ENCODE data around the gene ARID5B. TPM values are rescaled to one million over a fixed set of nuclear protein-coding genes. Genes with fewer than 3 reads are reported as not detected.
A peak's percentile ranks its signal among the peaks of the same experiment; 100 is the strongest.

ARID5B gene
- total RNA-seq, 4 donors from 2014 or later = 17.7 to 54.6 (median 34.8) TPM

DNA sequence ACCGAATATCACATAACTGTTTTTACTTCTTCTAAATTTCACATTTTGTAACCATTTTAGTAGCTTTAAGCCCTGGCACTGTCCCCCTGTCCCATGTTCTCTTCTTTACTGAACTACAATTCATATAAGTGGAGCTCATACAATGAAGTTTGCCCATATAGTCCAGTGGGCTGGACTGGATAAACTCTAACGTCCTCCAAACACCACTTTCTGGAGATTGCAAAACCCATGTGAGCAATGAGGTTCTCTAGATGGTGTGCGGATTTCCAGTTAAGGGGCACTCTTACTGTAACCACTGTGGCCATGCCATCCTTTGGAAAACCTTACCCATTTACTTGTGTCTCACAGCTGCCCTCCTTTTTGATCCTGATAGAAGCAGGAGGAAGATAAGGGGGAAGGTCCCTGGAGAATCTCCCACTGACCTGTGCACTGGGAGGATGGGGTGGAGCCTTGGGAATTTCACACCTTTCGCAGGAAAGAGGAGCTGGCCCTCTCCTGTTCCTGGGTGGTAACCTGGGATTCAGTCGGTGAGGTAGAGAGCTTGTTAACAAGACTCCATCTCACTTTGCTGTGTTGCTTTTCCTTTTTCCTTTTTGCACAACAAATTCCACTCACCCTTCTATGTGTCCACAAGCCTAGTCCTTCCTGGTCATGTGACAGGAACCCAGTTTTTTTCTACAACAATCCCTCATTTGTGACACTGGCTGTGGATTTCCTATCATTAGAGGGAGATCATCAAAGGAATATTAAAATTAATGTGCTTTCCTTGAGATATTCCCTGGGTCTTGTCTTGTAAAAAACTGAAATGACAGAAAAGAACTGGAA, 120.7 kb downstream of the ARID5B start:
- H3K4me3 ChIP-seq = no peak overlapping the region
- DNase-seq = no peak
- no peaks in the 10 kb centered on the region for H3K9me3 ChIP-seq
- TF ChIP-seq EP300 (IDR thresholded peaks at IDR 0.05; ENCODE audit: low read depth) = no peak
- TF ChIP-seq POLR2AphosphoS5 (IDR thresholded peaks at IDR 0.05) = no peak
- WGBS, 2 donors (ENCODE audit: low coverage in 1 of 2) = 77 to 86% methylated on average over 3 to 5 of the region's 5 CpGs
- peak overlapping the region in 3 of 4 donors; percentile 17 to 84 (median 22) for H3K27ac ChIP-seq
- in situ Hi-C loops (cut with MboI; ENCODE audit: low pct_ligation_motif_present in 1 of 4, low pct_unique_long_range_greater_than_20kb in 1 of 4, low sequenced_read_pairs in 3 of 4) (no loop called here), intact Hi-C loops (cut with DNase I; ENCODE audit: low total_unique reads) (no loop called here)
- H3K36me3 ChIP-seq = no peaks in the 10 kb centered on the region
- no peaks in the 10 kb centered on the region for H3K27me3 ChIP-seq
- H3K4me1 ChIP-seq = peaks cover 20 to 59% (median 30%) of the 10 kb centered on the region in 4 donors

DNA sequence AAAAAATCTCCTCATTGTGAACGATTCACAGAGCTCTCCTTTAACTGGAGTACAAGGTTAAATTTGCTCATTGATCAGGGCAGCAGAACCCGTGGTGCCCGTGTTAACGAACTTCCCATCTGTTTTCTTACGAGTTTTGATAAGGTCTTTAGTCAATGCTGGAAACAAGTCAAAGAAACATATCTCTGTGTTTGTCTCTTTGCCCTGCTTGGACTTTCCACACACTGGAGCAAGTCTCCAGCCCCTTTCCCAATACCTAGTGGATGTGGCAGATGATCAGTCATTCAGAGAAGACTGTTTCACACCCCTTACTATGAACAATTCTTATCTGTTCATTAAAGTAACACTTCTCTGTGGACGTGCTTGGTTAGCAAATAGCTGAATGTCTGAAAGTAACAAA, 121.3 kb downstream of the ARID5B start:
- Histone ChIP-seq H3K4me1 (peaks cover 19 to 57% (median 27%) of the 10 kb centered on the region in 4 donors), H3K27me3 (no peaks in the 10 kb centered on the region), H3K4me3 (no peak overlapping the region), H3K27ac (peak overlapping the region in 3 of 4 donors; percentile 15 to 61 (median 17)), H3K9me3 (no peaks in the 10 kb centered on the region), H3K36me3 (no peaks in the 10 kb centered on the region)
- no peak for TF ChIP-seq POLR2A (IDR thresholded peaks at IDR 0.05)
- TF ChIP-seq, protein P1, sequence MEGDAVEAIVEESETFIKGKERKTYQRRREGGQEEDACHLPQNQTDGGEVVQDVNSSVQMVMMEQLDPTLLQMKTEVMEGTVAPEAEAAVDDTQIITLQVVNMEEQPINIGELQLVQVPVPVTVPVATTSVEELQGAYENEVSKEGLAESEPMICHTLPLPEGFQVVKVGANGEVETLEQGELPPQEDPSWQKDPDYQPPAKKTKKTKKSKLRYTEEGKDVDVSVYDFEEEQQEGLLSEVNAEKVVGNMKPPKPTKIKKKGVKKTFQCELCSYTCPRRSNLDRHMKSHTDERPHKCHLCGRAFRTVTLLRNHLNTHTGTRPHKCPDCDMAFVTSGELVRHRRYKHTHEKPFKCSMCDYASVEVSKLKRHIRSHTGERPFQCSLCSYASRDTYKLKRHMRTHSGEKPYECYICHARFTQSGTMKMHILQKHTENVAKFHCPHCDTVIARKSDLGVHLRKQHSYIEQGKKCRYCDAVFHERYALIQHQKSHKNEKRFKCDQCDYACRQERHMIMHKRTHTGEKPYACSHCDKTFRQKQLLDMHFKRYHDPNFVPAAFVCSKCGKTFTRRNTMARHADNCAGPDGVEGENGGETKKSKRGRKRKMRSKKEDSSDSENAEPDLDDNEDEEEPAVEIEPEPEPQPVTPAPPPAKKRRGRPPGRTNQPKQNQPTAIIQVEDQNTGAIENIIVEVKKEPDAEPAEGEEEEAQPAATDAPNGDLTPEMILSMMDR (IDR thresholded peaks at IDR 0.05) = no peak
- TF ChIP-seq POLR2AphosphoS5 (IDR thresholded peaks at IDR 0.05) = no peak
- TF ChIP-seq EP300 (IDR thresholded peaks at IDR 0.05; ENCODE audit: low read depth) = no peak
- 76 to 93% methylated on average over 6 of the region's 6 CpGs for WGBS, 2 donors (ENCODE audit: low coverage in 1 of 2)
- in situ Hi-C loops (cut with MboI; ENCODE audit: low pct_ligation_motif_present in 1 of 4, low pct_unique_long_range_greater_than_20kb in 1 of 4, low sequenced_read_pairs in 3 of 4) (no loop called here), intact Hi-C loops (cut with DNase I; ENCODE audit: low total_unique reads) (no loop called here)
- DNase-seq = no peak

DNA sequence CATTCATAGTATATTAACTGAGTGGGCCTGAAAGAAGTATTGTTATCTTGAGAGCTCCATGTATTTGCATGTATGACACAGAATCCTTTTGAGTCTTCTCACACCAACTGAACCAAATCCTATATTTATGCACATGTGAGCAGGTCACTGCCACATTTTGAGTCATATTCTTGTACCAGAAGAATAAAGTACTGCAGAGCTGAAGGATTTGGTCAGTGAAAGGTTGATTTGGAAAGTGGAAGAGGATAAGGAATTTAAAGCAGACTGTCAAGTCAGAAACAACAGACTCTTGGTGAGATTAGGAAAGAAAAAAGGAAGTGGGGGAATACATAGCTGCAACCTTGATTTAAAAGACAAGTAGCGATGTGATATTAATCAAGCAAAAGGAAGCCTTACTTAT, 121.8 kb downstream of the ARID5B start:
- intact Hi-C loops (cut with DNase I; ENCODE audit: low total_unique reads) (no loop called here), in situ Hi-C loops (cut with MboI; ENCODE audit: low pct_ligation_motif_present in 1 of 4, low pct_unique_long_range_greater_than_20kb in 1 of 4, low sequenced_read_pairs in 3 of 4) (no loop called here)
- H3K27ac ChIP-seq = peak overlapping the region; percentile 15 to 62 (median 44)

DNA sequence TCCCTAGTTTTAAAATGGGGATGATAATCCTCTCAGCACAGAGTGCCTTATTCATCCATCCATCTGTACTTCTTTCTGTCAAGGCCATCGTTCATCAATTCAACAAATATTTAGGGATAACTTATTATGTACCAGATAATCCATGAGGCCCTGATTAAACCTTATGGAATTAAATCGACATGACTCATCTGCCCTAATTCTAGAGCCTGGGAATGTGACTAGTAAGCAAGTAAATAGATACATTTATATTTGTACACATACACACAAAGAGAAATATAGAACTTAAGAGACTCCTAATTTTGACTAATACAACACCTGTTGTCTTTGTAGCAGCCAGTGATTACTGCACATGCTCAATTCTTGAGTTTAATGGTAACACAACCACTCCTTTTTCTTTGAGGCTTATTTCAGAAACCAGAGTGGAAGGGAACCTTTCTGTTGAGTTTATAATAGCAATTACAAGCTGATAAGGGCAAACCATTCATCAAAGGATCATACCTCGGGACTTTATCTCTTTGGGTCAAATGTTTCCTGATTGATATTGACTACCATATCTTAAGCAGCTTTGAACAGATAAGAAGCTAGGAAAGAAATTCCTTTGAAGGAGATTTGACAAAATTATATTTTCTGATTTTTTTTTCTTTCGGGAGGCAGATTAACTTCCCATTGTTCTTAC, 122.7 kb downstream of the ARID5B start:
- WGBS, 2 donors (ENCODE audit: low coverage in 1 of 2) = 34 to 49% methylated on average over 3 to 4 of the region's 4 CpGs

More for the DNA sequence above, 121.8 kb downstream of the ARID5B start:
- Histone ChIP-seq H3K27me3 (no peaks in the 10 kb centered on the region), H3K9me3 (no peaks in the 10 kb centered on the region), H3K36me3 (no peaks in the 10 kb centered on the region), H3K4me1 (peaks cover 19 to 53% (median 24%) of the 10 kb centered on the region in 4 donors), H3K4me3 (no peak overlapping the region)
- WGBS, 2 donors (ENCODE audit: low coverage in 1 of 2) = 73 to 92% methylated on average over 1 of the region's 1 CpG
- TF ChIP-seq EP300 (IDR thresholded peaks at IDR 0.05; ENCODE audit: low read depth) (no peak), POLR2AphosphoS5 (IDR thresholded peaks at IDR 0.05) (no peak), POLR2A (IDR thresholded peaks at IDR 0.05) (no peak)
- TF ChIP-seq, protein P1 (IDR thresholded peaks at IDR 0.05) = no peak
- no peak for DNase-seq

More for the DNA sequence above, 122.7 kb downstream of the ARID5B start:
- Histone ChIP-seq H3K4me3 (no peak overlapping the region), H3K9me3 (no peaks in the 10 kb centered on the region), H3K27me3 (no peaks in the 10 kb centered on the region), H3K4me1 (peaks cover 17 to 46% (median 23%) of the 10 kb centered on the region in 4 donors), H3K27ac (peak overlapping the region; percentile 15 to 62 (median 44)), H3K36me3 (no peaks in the 10 kb centered on the region)
- intact Hi-C loops (cut with DNase I; ENCODE audit: low total_unique reads) (no loop called here), in situ Hi-C loops (cut with MboI; ENCODE audit: low pct_ligation_motif_present in 1 of 4, low pct_unique_long_range_greater_than_20kb in 1 of 4, low sequenced_read_pairs in 3 of 4) (no loop called here)
- TF ChIP-seq POLR2AphosphoS5 (IDR thresholded peaks at IDR 0.05) (peak in 1 of 3 donors; percentile 21), POLR2A (IDR thresholded peaks at IDR 0.05) (no peak), EP300 (IDR thresholded peaks at IDR 0.05; ENCODE audit: low read depth) (no peak)
- TF ChIP-seq, protein P1 (IDR thresholded peaks at IDR 0.05) = no peak
- DNase-seq = no peak

Data from transverse colon (tissue), 4 donors.